ENCODE results near the gene CHCHD1.

CHCHD1 gene

GRCh38 chr10:73806176-73806950, 24.5 kb downstream of the CHCHD1 start:
- Histone ChIP-seq H3K4me3 (ENCODE audit: low read depth in 1 of 2, low read length in 2 of 2) (no peak overlapping the region), H3K27me3 (ENCODE audit: insufficient read depth, low read length, poor library complexity) (no peaks in the 10 kb centered on the region), H3K9ac (ENCODE audit: low read depth, low read length) (no peak overlapping the region), H3K36me3 (ENCODE audit: insufficient read depth, low read length) (peaks cover 83% of the 10 kb centered on the region), H4K20me1 (ENCODE audit: insufficient read depth, low read length) (peaks cover 34% of the 10 kb centered on the region), H3K79me2 (ENCODE audit: insufficient read depth, low read length) (peaks cover 38% of the 10 kb centered on the region), H3K4me1 (ENCODE audit: insufficient read depth, low read length) (peaks cover 40% of the 10 kb centered on the region), H3K27ac (ENCODE audit: low read length) (no peak overlapping the region), H3K4me2 (ENCODE audit: insufficient read depth, low read length) (no peak overlapping the region), H3K9me3 (ENCODE audit: insufficient read depth, low read length, severe bottlenecking) (no peaks in the 10 kb centered on the region), H2AFZ (ENCODE audit: low read depth, low read length) (no peak overlapping the region)
- DNase-seq = no peak
- no peak for ATAC-seq (ENCODE audit: insufficient read depth, low read depth)
- TF ChIP-seq CTCF (IDR thresholded peaks at IDR 0.05; ENCODE audit: borderline replicate concordance, extremely low read depth, low read length, poor library complexity, severe bottlenecking) (no peak), EZH2 (IDR thresholded peaks at IDR 0.05; ENCODE audit: borderline replicate concordance, low read depth, low read length, severe bottlenecking) (no peak)

GRCh38 chr10:73807471-73807870, 25.6 kb downstream of the CHCHD1 start:
- Histone ChIP-seq H3K79me2 (ENCODE audit: insufficient read depth, low read length) (peaks cover 39% of the 10 kb centered on the region), H2AFZ (ENCODE audit: low read depth, low read length) (no peak overlapping the region), H3K9me3 (ENCODE audit: insufficient read depth, low read length, severe bottlenecking) (no peaks in the 10 kb centered on the region), H4K20me1 (ENCODE audit: insufficient read depth, low read length) (peaks cover 33% of the 10 kb centered on the region), H3K36me3 (ENCODE audit: insufficient read depth, low read length) (peaks cover 72% of the 10 kb centered on the region), H3K4me3 (ENCODE audit: low read depth in 1 of 2, low read length in 2 of 2) (no peak overlapping the region), H3K4me1 (ENCODE audit: insufficient read depth, low read length) (peaks cover 44% of the 10 kb centered on the region), H3K9ac (ENCODE audit: low read depth, low read length) (no peak overlapping the region), H3K27me3 (ENCODE audit: insufficient read depth, low read length, poor library complexity) (no peaks in the 10 kb centered on the region), H3K4me2 (ENCODE audit: insufficient read depth, low read length) (peak overlapping the region; percentile 27; the same call in 1 of the 2 replicates), H3K27ac (ENCODE audit: low read length) (no peak overlapping the region)
- no peak for ATAC-seq (ENCODE audit: insufficient read depth, low read depth)
- no peak for DNase-seq
- TF ChIP-seq EZH2 (IDR thresholded peaks at IDR 0.05; ENCODE audit: borderline replicate concordance, low read depth, low read length, severe bottlenecking) (no peak), CTCF (IDR thresholded peaks at IDR 0.05; ENCODE audit: borderline replicate concordance, extremely low read depth, low read length, poor library complexity, severe bottlenecking) (no peak)

GRCh38 chr10:73808021-73808815, 26.4 kb downstream of the CHCHD1 start:
- Histone ChIP-seq H3K4me2 (ENCODE audit: insufficient read depth, low read length) (no peak overlapping the region; the same call in 1 of the 2 replicates), H3K79me2 (ENCODE audit: insufficient read depth, low read length) (peaks cover 39% of the 10 kb centered on the region), H3K36me3 (ENCODE audit: insufficient read depth, low read length) (peaks cover 71% of the 10 kb centered on the region), H2AFZ (ENCODE audit: low read depth, low read length) (no peak overlapping the region), H3K27me3 (ENCODE audit: insufficient read depth, low read length, poor library complexity) (no peaks in the 10 kb centered on the region), H3K9ac (ENCODE audit: low read depth, low read length) (no peak overlapping the region), H3K27ac (ENCODE audit: low read length) (no peak overlapping the region), H4K20me1 (ENCODE audit: insufficient read depth, low read length) (peaks cover 28% of the 10 kb centered on the region), H3K4me3 (ENCODE audit: low read depth in 1 of 2, low read length in 2 of 2) (no peak overlapping the region), H3K9me3 (ENCODE audit: insufficient read depth, low read length, severe bottlenecking) (no peaks in the 10 kb centered on the region), H3K4me1 (ENCODE audit: insufficient read depth, low read length) (peaks cover 45% of the 10 kb centered on the region)
- TF ChIP-seq CTCF (IDR thresholded peaks at IDR 0.05; ENCODE audit: borderline replicate concordance, extremely low read depth, low read length, poor library complexity, severe bottlenecking) (no peak), EZH2 (IDR thresholded peaks at IDR 0.05; ENCODE audit: borderline replicate concordance, low read depth, low read length, severe bottlenecking) (no peak)
- DNase-seq = no peak
- ATAC-seq (ENCODE audit: insufficient read depth, low read depth) = no peak
